Measurements from ENCODE around the gene KLHL17. TPM values are rescaled to one million over a fixed set of nuclear protein-coding genes. Genes with fewer than 3 reads are reported as not detected.
"Not testable (repeated sequence)": the region's sequence is repeated elsewhere in the genome, so short reads cannot be mapped to it uniquely, and the experiment has no call there.

KLHL17 gene
- total RNA-seq, 2 experiments from 2014 or later: 35.3 to 35.4 TPM

GRCh38 chr1:984476-984814 lies 24.1 kb downstream of the KLHL17 start:
- no peaks in the 10 kb centered on the region for H3K9me3 Mint-ChIP-seq
- H3K27me3 Mint-ChIP-seq: peaks cover 34% of the 10 kb centered on the region
- H3K4me1 Mint-ChIP-seq: no peaks in the 10 kb centered on the region
- ATAC-seq (ENCODE audit: low read depth): no peak
- no peak overlapping the region for H3K4me3 Mint-ChIP-seq
- DNase-seq: no peak
- peaks cover 2% of the 10 kb centered on the region for H3K36me3 Mint-ChIP-seq
- POLR2A ChIA-PET: interaction anchor here (0.8 kb wide), 1 partner anchor 35 kb away, joined by 3 read pairs; no protein-coding TSS in a partner anchor
- H3K27ac Mint-ChIP-seq: no peak overlapping the region

GRCh38 chr1:985126-985525 lies 24.7 kb downstream of the KLHL17 start:
- POLR2A ChIA-PET: no interaction called here
- ATAC-seq (ENCODE audit: low read depth) (no peak), DNase-seq (no peak)
- Mint-ChIP-seq H3K27me3 (peaks cover 39% of the 10 kb centered on the region), H3K4me3 (no peak overlapping the region), H3K36me3 (peaks cover 2% of the 10 kb centered on the region), H3K27ac (no peak overlapping the region), H3K9me3 (no peaks in the 10 kb centered on the region), H3K4me1 (no peaks in the 10 kb centered on the region)

- POLR2A ChIA-PET; ATAC-seq (ENCODE audit: low read depth); H3K9me3 Mint-ChIP-seq; H3K36me3 Mint-ChIP-seq; DNase-seq; H3K4me3 Mint-ChIP-seq; H3K4me1 Mint-ChIP-seq; H3K27ac Mint-ChIP-seq: not testable (repeated sequence)
- H3K27me3 Mint-ChIP-seq: peaks cover 46% of the 10 kb centered on the region
Observed at GRCh38 chr1:988061-988460, 27.7 kb downstream of the KLHL17 start.

- DNase-seq; ATAC-seq (ENCODE audit: low read depth); H3K4me3 Mint-ChIP-seq; H3K36me3 Mint-ChIP-seq; H3K4me1 Mint-ChIP-seq; POLR2A ChIA-PET; H3K27ac Mint-ChIP-seq; H3K9me3 Mint-ChIP-seq: not testable (repeated sequence)
- peaks cover 49% of the 10 kb centered on the region for H3K27me3 Mint-ChIP-seq
Observed at GRCh38 chr1:991275-991674, 30.9 kb downstream of the KLHL17 start.

GRCh38 chr1:991895-992294 lies 31.5 kb downstream of the KLHL17 start:
- no peak for DNase-seq
- POLR2A ChIA-PET: no interaction called here
- Mint-ChIP-seq H3K36me3 (peaks cover 4% of the 10 kb centered on the region), H3K9me3 (peaks cover 6% of the 10 kb centered on the region), H3K27ac (no peak overlapping the region), H3K27me3 (peaks cover 49% of the 10 kb centered on the region), H3K4me3 (no peak overlapping the region), H3K4me1 (peaks cover 7% of the 10 kb centered on the region)
- ATAC-seq (ENCODE audit: low read depth): no peak

GRCh38 chr1:992362-992761 lies 32.0 kb downstream of the KLHL17 start:
- H3K4me1 Mint-ChIP-seq: peaks cover 7% of the 10 kb centered on the region
- H3K27ac Mint-ChIP-seq: no peak overlapping the region
- DNase-seq (no peak), ATAC-seq (ENCODE audit: low read depth) (no peak)
- peaks cover 6% of the 10 kb centered on the region for H3K9me3 Mint-ChIP-seq
- H3K36me3 Mint-ChIP-seq: peaks cover 4% of the 10 kb centered on the region
- H3K4me3 Mint-ChIP-seq: no peak overlapping the region
- POLR2A ChIA-PET: no interaction called here
- peaks cover 54% of the 10 kb centered on the region for H3K27me3 Mint-ChIP-seq

- Mint-ChIP-seq H3K27me3 (peaks cover 50% of the 10 kb centered on the region), H3K4me1 (peaks cover 7% of the 10 kb centered on the region), H3K36me3 (peaks cover 4% of the 10 kb centered on the region), H3K9me3 (peaks cover 6% of the 10 kb centered on the region), H3K4me3 (no peak overlapping the region), H3K27ac (no peak overlapping the region)
- ATAC-seq (ENCODE audit: low read depth) (no peak), DNase-seq (no peak)
- POLR2A ChIA-PET: no interaction called here
Observed at GRCh38 chr1:993379-993995, 33.1 kb downstream of the KLHL17 start.

- ATAC-seq (ENCODE audit: low read depth); H3K9me3 Mint-ChIP-seq; H3K4me1 Mint-ChIP-seq; H3K36me3 Mint-ChIP-seq; POLR2A ChIA-PET; H3K27ac Mint-ChIP-seq; H3K4me3 Mint-ChIP-seq; DNase-seq: not testable (repeated sequence)
- H3K27me3 Mint-ChIP-seq: peaks cover 41% of the 10 kb centered on the region
Observed at GRCh38 chr1:994546-994945, 34.2 kb downstream of the KLHL17 start.

- Mint-ChIP-seq H3K36me3 (peaks cover 2% of the 10 kb centered on the region), H3K9me3 (peaks cover 6% of the 10 kb centered on the region), H3K27me3 (peaks cover 39% of the 10 kb centered on the region), H3K4me3 (no peak overlapping the region), H3K27ac (peak overlapping the region; percentile 15), H3K4me1 (peaks cover 9% of the 10 kb centered on the region)
- DNase-seq: no peak
- ATAC-seq (ENCODE audit: low read depth): no peak
- POLR2A ChIA-PET: no interaction called here
Observed at GRCh38 chr1:995665-996633, 35.6 kb downstream of the KLHL17 start.

GRCh38 chr1:996851-997712 lies 36.7 kb downstream of the KLHL17 start:
- no peak for DNase-seq
- Mint-ChIP-seq H3K27ac (no peak overlapping the region), H3K4me3 (no peak overlapping the region), H3K27me3 (peaks cover 37% of the 10 kb centered on the region), H3K4me1 (peaks cover 4% of the 10 kb centered on the region), H3K9me3 (peaks cover 4% of the 10 kb centered on the region), H3K36me3 (peaks cover 2% of the 10 kb centered on the region)
- no peak for ATAC-seq (ENCODE audit: low read depth)
- POLR2A ChIA-PET: interaction anchor here (1.3 kb wide), 1 partner anchor 17 kb away, joined by 5 read pairs; the partner anchor contains the start of gene ISG15

GRCh38 chr1:997713-997992 lies 37.3 kb downstream of the KLHL17 start:
- DNase-seq (no peak), ATAC-seq (ENCODE audit: low read depth) (no peak)
- H3K27me3 Mint-ChIP-seq: peaks cover 33% of the 10 kb centered on the region
- H3K4me1 Mint-ChIP-seq: peaks cover 4% of the 10 kb centered on the region
- H3K9me3 Mint-ChIP-seq: peaks cover 1% of the 10 kb centered on the region
- no peaks in the 10 kb centered on the region for H3K36me3 Mint-ChIP-seq
- POLR2A ChIA-PET: interaction anchor here (1.3 kb wide), 1 partner anchor 16 kb away, joined by 5 read pairs; the partner anchor contains the start of gene ISG15
- no peak overlapping the region for H3K27ac Mint-ChIP-seq
- no peak overlapping the region for H3K4me3 Mint-ChIP-seq

GRCh38 chr1:997993-998744 lies 37.8 kb downstream of the KLHL17 start:
- Mint-ChIP-seq H3K36me3 (no peaks in the 10 kb centered on the region), H3K4me3 (no peak overlapping the region), H3K27me3 (peaks cover 33% of the 10 kb centered on the region)

GRCh38 chr1:998745-998994 lies 38.3 kb downstream of the KLHL17 start:
- no peak overlapping the region for H3K27ac Mint-ChIP-seq
- no peak overlapping the region for H3K4me3 Mint-ChIP-seq
- H3K36me3 Mint-ChIP-seq: no peaks in the 10 kb centered on the region
- H3K9me3 Mint-ChIP-seq: no peaks in the 10 kb centered on the region
- H3K4me1 Mint-ChIP-seq: peaks cover 4% of the 10 kb centered on the region
- POLR2A ChIA-PET: no interaction called here
- peaks cover 33% of the 10 kb centered on the region for H3K27me3 Mint-ChIP-seq
- DNase-seq: no peak
- ATAC-seq (ENCODE audit: low read depth): no peak

More at GRCh38 chr1:997993-998744, 37.8 kb downstream of the KLHL17 start:
- peaks cover 4% of the 10 kb centered on the region for H3K4me1 Mint-ChIP-seq
- no peaks in the 10 kb centered on the region for H3K9me3 Mint-ChIP-seq
- no peak overlapping the region for H3K27ac Mint-ChIP-seq
- POLR2A ChIA-PET: interaction anchor here (1.3 kb wide), 1 partner anchor 16 kb away, joined by 5 read pairs; the partner anchor contains the start of gene ISG15
- ATAC-seq (ENCODE audit: low read depth) (no peak), DNase-seq (no peak)
